Mononuclear cell (primary cell): ENCODE results near the gene GRIA3. TPM values are rescaled to one million over a fixed set of nuclear protein-coding genes. Genes with fewer than 3 reads are reported as not detected.

Experiments
- H3K27me3 ChIP-seq: 2 replicates; pipeline ENCODE4 v1.6.0; 2011; ENCODE audit warnings: low read length, control low read depth; ENCODE audit not compliant: insufficient read depth
- H3K4me1 ChIP-seq: 2 replicates; pipeline ENCODE4 v1.5.1; 2011; ENCODE audit warnings: mild to moderate bottlenecking, low read length, control low read depth; ENCODE audit not compliant: insufficient read depth
- H3K4me3 ChIP-seq: 2 replicates; pipeline ENCODE4 v1.5.1; 2011; ENCODE audit warnings: mild to moderate bottlenecking, low read length, moderate library complexity
- H3K9me3 ChIP-seq: 2 replicates; pipeline ENCODE4 v1.5.1; 2011; ENCODE audit warnings: low read depth, mild to moderate bottlenecking, control low read depth, low read length
- total RNA-seq: library from RNA; depleted of rRNA; stranded (reverse); fragments of >200 nt; gene quantifications from one replicate; pipeline ENCODE4 v1.2.3, GENCODE V29; 2012

GRIA3 gene
- 0.10 TPM for total RNA-seq

DNA sequence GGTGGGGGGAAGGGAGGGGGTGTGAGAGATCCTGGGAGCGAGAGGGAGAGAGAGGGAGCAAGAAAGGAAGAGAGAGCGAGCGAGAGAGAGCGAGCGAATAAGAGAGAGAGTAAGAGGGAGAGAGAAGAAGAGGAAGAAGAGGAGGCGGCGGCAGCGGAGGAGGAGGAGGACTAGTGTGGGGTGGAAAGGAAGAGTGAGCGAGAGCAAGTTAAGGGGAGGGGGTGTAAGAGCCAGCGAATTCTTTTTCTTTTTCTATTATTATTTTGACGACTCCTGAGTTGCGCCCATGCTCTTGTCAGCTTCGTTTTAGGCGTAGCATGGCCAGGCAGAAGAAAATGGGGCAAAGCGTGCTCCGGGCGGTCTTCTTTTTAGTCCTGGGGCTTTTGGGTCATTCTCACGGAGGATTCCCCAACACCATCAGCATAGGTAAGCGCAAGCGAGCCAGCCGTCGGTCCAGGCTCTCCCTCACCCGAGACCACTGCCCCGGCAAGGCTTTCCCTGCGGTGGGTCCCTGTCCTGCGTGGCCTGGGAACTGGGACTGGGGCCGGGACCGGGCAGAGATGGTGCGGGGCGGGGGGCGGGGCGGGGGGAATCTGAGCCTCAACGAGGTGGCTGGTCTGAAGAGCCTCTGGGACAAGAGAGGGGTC is at the start of gene GRIA3:
GRIA3 (plus strand) TSS at position 60 of the 647 bp plus-strand sequence; CDS start at position 318, 258 bp downstream.
- no peaks in the 10 kb centered on the region for H3K9me3 ChIP-seq
- H3K4me1 ChIP-seq = no peaks in the 10 kb centered on the region
- peaks cover 24% of the 10 kb centered on the region for H3K27me3 ChIP-seq
- no peak within 1 kb of the TSS for H3K4me3 ChIP-seq

DNA sequence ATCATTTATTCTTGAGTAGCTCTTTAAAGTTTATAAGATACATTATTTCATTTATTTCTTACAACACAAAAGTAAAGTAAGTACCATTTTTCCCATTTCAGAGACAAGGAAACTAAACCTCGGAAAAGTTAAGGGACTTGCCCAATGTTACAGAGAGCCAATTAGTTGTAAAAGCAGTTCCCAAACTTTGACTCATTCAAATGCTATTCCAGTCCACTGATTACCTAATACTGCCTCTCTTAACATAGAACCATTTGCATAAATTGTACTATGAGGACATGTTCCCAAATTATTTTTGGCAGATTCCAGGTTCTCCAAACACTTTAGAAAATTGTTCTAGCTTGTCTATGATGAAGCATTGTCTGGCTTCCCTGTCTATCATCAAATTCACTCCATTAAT is 45.6 kb upstream of the GRIA3 start:
- H3K4me3 ChIP-seq = no peak overlapping the region
- H3K27me3 ChIP-seq = no peaks in the 10 kb centered on the region
- H3K4me1 ChIP-seq = no peaks in the 10 kb centered on the region
- no peaks in the 10 kb centered on the region for H3K9me3 ChIP-seq

DNA sequence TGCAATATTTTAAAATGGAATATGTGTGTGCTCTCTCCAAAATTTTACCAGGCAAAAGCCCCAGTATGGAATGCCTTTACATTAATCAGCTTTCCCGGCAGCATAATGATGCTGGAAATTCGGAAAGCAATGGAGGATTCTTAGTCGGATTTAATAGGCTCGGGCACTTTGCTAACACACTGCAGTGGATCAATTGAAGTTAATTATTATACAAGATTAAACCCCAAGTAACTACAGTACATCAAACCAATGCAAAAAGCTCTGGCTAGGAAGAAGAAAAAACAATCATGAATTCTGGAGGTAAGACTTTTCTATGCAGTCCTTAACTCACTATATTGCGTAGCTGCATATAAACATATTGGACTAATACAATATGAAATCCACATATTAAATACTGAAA is 43.6 kb upstream of the GRIA3 start:
- Histone ChIP-seq H3K4me1 (no peaks in the 10 kb centered on the region), H3K4me3 (no peak overlapping the region), H3K27me3 (no peaks in the 10 kb centered on the region), H3K9me3 (no peaks in the 10 kb centered on the region)

DNA sequence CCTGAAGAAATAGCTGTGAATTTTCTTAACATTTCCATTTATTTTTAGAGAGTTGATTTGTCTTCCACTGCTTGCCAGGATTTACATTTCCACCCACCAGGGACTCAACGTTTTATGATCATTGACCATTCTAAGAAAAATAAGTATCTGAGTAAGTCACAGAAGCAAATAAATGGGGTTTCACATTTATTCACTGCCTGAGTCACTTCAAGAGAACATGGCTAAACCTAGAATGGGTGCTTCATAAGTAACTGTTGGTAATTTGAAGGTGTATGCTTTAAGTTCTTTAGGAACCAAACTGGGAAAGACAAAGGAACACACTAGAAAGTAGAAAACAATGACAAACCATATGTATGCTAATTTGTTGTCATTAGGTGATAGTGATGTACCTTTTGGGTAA is 43.2 kb upstream of the GRIA3 start:
- no peaks in the 10 kb centered on the region for H3K4me1 ChIP-seq
- no peaks in the 10 kb centered on the region for H3K27me3 ChIP-seq
- no peak overlapping the region for H3K4me3 ChIP-seq
- no peaks in the 10 kb centered on the region for H3K9me3 ChIP-seq

DNA sequence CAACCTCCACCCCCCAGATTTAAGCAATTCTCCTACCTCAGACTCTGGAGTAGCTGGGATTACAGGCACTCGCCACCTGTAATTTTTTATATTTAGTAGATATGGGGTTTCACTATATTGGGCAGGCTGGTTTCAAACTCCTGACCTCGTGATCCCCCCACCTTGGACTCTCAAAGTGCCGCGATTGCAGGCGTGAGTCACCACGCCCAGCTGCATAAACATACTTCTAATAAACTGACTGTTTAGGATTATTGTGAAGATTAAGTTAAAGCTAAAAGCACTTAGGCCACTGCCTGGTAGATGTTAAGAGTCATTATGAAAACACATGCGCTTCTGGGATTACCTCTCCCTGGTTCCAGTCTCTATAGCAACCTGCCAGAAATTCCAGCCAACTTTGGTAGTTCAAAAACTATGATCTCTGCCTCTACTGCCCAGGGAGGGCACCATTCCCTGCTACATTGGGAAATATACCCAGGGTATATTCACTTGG is 30.2 kb upstream of the GRIA3 start:
- Histone ChIP-seq H3K9me3 (no peaks in the 10 kb centered on the region), H3K4me3 (no peak overlapping the region), H3K4me1 (no peaks in the 10 kb centered on the region), H3K27me3 (no peaks in the 10 kb centered on the region)

DNA sequence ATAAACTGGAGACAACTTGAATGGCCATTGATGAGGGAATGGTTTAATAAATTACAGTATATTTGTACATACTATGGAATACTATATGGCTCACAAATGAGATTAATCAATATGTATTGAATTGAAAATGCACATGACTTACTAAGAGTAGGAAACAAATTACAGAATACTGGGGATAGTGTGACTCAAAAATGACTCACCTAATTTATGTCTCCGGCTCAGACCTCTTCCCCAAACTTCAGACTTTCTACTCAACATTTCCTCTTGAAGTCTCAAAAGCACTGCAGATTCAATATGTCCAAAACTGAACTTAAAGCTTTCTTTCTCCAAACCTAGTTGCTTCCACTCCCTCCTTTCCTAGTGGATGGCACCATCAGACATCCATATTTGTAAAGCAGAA is 28.8 kb upstream of the GRIA3 start:
- H3K4me3 ChIP-seq = no peak overlapping the region
- H3K4me1 ChIP-seq = no peaks in the 10 kb centered on the region
- no peaks in the 10 kb centered on the region for H3K9me3 ChIP-seq
- H3K27me3 ChIP-seq = no peaks in the 10 kb centered on the region

DNA sequence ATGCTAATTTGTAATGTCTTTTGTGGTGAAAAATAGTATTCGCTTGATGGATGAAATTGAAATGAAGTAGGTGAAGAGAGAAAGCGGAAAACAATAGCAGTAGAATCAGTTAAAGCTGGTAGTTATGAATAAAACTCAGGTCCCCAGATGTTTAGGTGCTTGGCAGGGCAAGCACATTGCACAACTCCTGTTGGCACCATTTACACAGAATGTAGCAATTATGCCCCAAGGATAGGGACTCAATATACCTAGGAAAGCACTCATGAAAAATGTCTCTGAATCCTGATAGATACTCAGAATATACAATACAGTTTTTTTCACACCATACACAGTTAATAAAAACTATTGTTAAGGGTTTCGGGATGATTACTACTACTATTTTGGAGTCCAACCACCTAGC is 26.5 kb upstream of the GRIA3 start:
- Histone ChIP-seq H3K4me3 (no peak overlapping the region), H3K27me3 (no peaks in the 10 kb centered on the region), H3K4me1 (no peaks in the 10 kb centered on the region), H3K9me3 (no peaks in the 10 kb centered on the region)

DNA sequence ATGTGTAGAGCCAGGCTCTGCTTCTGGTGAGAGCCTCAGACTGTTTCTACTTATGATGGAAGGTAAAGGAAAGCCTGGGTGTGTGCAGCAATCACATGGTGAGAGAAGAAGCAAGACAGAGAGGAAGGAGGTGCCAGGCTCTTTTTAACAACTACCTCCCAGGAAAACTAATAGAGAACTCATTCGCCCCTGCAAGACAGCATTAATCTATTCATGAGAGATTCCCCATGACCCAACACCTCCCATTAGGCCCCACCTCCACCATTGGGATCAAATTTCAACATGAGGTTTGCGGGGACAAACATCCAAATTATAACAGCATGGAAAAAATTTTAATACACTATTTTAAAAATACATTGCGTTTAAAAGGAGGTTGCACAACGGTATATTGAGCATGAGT is 24.7 kb upstream of the GRIA3 start:
- Histone ChIP-seq H3K4me3 (no peak overlapping the region), H3K27me3 (no peaks in the 10 kb centered on the region), H3K4me1 (no peaks in the 10 kb centered on the region), H3K9me3 (no peaks in the 10 kb centered on the region)

DNA sequence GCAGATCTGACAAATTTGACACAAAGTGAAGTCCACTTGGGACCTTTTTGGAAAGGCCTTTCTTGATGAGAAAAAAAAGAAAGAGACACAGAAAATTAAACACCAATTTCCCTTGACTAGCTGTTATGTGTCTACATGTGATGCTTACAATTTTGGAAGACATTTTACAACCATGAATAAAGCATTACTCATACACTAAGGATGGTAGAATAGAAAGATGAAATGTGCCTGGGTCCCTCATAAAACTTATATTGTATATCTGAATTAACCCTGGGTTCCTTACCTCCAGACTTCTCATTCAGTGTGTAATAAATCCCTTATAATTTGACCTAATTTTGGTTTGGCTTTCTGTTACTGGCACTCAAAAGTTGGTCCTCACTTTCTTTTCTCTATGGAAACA is 16.5 kb upstream of the GRIA3 start:
- Histone ChIP-seq H3K9me3 (no peaks in the 10 kb centered on the region), H3K4me1 (no peaks in the 10 kb centered on the region), H3K27me3 (no peaks in the 10 kb centered on the region), H3K4me3 (no peak overlapping the region)

DNA sequence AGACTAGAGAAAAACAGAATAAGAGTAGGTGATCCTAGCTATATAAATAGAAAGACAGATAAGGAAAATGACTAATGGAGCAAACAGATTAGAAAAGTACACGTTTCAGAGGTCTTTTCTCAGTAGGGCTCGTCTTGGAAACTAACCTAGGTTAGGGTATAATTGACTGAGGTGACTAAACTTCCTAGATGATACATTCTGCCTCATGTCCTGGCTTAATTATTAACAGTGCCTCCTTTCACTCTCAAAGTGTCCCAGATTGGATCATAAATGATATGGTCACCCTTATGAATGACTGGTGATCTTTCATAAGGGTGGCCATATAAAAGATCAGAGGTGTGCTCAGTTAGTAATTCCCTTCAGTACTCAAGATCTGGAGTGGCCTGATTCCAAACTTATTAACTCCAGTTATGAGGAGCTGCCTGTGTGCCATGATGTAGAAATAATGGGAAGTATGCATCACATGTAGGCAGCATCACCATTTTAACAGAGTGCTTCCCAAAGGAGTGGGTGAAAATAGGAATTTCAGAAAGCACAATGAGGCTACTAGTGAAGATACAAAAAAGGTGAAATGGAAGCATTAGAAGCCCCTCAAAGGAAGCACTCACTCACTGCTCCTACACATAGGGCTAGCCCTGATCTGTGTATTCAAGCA is 14.7 kb upstream of the GRIA3 start:
- Histone ChIP-seq H3K27me3 (no peaks in the 10 kb centered on the region), H3K9me3 (no peaks in the 10 kb centered on the region), H3K4me1 (no peaks in the 10 kb centered on the region), H3K4me3 (no peak overlapping the region)

DNA sequence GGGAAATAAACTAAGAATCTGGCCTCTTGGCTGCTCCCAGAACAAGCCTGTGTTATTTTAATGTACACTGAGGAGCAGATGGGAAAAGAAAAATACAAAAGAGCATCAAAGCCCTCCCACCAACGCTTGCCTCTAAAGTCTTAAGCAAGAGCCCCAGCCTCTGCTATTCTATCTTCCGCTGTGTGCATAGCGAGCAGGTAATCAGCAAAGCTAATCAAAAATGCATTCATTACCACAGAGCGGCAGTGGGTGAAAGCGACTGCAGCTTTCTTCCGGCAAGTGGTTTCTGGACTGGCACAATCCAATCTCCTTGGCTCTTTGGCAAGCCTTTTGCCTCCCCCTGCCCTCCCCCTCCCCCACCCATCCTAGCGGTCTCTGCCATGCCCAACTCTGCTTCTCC is 13.5 kb upstream of the GRIA3 start:
- H3K27me3 ChIP-seq = no peaks in the 10 kb centered on the region
- H3K4me1 ChIP-seq = no peaks in the 10 kb centered on the region
- no peak overlapping the region for H3K4me3 ChIP-seq
- H3K9me3 ChIP-seq = no peaks in the 10 kb centered on the region

DNA sequence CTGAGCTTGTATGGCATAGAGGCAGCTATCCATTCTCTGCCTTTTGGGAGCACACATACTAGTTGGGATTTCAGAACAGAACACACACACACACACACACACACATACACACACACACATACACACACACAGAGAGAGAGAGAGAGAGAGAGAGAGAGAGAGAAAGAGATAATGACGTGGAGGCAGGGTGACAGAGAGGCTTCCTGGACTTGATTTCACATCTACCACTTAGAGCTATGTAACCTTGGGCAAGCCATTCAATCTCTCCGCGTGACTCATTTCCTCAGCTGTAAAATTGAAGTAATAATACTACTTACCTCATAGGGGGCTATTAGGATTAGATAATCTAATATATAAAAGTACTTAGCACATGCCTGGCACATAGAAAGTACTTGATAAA is 12.3 kb upstream of the GRIA3 start:
- Histone ChIP-seq H3K4me3 (no peak overlapping the region), H3K9me3 (no peaks in the 10 kb centered on the region), H3K4me1 (no peaks in the 10 kb centered on the region)

DNA sequence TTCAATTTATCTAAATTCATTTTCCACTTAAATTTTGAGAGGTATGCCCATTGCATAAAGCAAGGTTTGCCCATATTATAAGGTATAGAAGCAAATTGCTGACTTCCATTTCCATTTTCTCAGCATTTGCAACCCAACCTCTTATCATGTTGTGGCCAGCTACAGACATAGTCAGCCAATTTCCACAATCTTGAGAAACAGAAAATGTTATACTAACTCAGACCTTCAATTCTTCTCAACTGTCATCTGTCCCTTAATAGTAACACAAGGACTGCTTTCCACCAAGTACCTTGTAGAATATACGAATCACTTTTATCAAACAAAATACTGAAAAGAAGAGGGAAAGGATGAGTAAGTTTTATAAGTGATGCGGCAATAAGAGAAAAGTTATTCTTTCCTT is 11.2 kb upstream of the GRIA3 start:
- Histone ChIP-seq H3K4me1 (no peaks in the 10 kb centered on the region), H3K27me3 (no peaks in the 10 kb centered on the region), H3K4me3 (no peak overlapping the region), H3K9me3 (no peaks in the 10 kb centered on the region)

More for the DNA sequence above, 12.3 kb upstream of the GRIA3 start:
- H3K27me3 ChIP-seq = no peaks in the 10 kb centered on the region

DNA sequence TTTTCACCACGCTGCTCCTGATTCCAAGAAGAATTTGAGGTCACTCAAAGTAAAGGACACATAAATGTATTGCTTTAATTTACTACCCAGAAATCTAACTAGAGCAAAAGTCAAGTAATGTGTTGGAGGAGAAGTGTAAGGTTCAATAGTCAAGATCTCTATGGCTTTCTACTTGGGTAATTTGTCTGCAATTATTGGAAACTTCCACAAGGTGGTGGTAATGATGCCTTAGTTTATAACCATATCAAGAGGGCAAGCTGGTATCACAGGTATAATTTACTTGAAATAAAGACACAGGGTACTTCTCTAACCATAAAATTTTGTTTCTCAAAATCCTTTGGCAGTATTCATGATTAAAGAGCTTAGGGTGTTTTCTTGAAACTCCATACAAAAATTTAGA is 10.2 kb upstream of the GRIA3 start:
- Histone ChIP-seq H3K9me3 (no peaks in the 10 kb centered on the region), H3K27me3 (no peaks in the 10 kb centered on the region), H3K4me1 (no peaks in the 10 kb centered on the region), H3K4me3 (no peak overlapping the region)

DNA sequence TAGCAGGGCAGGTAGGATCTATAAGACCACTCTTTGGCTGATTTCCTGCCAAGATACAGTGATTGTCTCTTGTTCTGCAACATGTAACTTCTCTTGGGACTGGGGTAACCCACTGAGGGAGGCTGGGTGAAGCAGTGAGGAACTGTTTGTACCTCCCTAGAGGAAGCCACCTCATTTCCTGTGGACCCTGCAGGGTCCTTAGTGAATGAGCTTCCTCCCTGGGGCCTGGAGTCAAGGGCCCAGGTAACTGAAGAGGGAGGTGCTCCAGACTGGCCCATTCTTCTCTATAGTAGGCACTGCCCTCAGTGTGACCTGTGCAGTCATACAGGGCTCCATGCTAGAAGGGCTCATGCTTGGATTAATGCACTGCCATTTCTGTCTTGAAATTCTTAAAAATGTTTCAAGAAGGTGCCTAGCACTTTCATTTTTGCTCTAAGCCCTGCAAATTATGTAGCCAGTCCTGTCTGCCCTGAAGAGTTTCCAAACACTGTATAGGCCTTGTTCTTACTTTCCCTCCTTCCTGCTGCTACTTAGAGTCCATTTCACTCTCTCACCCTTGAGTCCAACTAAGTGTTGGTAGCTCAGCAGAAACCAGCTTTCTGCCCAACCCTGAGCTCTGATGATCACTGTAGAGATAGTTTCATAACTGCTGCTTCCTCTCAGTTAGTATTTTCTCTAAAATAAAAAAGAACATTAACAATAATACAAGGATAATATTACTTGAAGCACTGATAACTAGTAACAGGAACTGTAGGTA is 8.5 kb upstream of the GRIA3 start:
- H3K27me3 ChIP-seq = no peaks in the 10 kb centered on the region
- H3K9me3 ChIP-seq = no peaks in the 10 kb centered on the region
- no peak overlapping the region for H3K4me3 ChIP-seq
- no peaks in the 10 kb centered on the region for H3K4me1 ChIP-seq
